T-helper 2 cell treated with Interferon-gamma antibody and Interleukin-4, amounts not matched to agents 100 ng/mL and 5 ng/mL, for 36 hours (primary cell): ENCODE results near the gene CETN1. TPM values are rescaled to one million over a fixed set of nuclear protein-coding genes. Genes with fewer than 3 reads are reported as not detected.

Experiments used
- intact Hi-C: fragments of 100-400 bp; cut with micrococcal nuclease; formaldehyde crosslinking; loops from one replicate; pipeline ENCODE4 v1.15.1; 2023
- total RNA-seq: library from RNA; stranded (reverse); gene quantifications from 2 replicates; pipeline ENCODE4 v1.2.3, GENCODE V29; 2022

CETN1 gene
- not detected in 2 replicates for total RNA-seq

- intact Hi-C loops: no loop called here
Observed at GRCh38 chr18:580154-580553, at the start of gene CETN1. TSS of gene CETN1 (plus strand) at chr18:580380. CDS start at chr18:580409, 29 bp downstream.

- intact Hi-C loops: no loop called here
Observed at GRCh38 chr18:532018-532417, 48.2 kb upstream of the CETN1 start.

GRCh38 chr18:532632-533031 lies 47.5 kb upstream of the CETN1 start:
- intact Hi-C loops: no loop called here

DNA sequence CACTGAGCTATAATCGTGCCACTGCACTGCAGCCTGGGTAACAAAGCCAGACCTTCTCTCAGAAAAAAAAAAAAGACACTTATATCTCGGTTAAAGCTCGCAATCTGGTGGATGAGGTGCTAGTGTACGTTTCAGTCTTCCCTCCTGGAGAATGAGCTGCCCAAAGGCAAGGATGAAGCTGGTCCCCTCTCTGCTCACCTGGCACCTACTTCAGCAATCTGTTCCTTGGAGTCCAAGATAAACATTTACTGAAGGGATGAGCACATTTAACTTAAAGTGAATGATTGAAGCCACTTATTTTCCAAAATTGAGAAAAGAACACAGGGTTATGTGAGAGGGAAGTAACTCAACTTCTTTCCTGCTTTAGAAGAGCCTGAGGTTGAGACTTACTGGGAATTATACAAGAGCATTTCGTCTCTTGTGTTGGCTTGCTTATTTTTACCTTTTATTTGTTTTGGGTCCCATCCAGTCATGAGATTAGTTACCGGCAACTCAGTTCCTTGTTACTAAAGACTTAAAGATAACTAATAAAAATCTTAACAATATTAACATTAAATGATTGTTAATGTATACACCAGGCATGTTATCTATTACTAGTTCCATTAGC lies 46.1 kb upstream of the CETN1 start:
- intact Hi-C loops: no loop called here

DNA sequence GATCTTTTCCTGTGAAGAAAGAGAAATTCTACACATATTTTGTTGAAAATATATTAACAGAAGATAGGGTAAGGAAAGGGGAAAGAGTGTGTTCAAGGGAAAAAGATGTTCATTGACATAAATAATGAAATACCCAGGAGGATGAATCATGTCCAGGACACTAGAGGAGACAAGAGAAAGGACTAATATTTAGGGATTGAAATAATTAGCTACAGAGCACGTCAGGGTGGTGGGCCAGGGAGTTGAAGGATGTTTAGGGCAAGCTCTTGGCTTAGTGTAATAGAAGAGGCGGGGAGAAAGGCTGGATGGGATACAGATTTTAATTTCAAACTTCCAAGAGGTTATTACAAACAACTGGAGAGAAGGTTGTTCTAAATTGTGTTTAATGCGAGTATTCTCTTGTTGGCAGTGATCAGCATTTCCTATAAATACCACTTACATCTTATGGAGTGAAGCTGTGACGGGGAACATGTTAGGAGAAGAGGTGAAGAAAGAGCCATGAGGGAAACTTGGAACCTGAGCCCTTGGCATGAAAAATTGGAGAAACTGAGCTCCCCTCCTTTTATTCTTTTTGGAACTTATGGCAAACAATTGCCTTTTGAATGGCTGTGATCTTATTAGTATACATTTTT lies 36.6 kb upstream of the CETN1 start:
- intact Hi-C loops: no loop called here

- intact Hi-C loops: no loop called here
Observed at GRCh38 chr18:549967-550366, 30.2 kb upstream of the CETN1 start.

GRCh38 chr18:551404-552061 lies 28.6 kb upstream of the CETN1 start:
- intact Hi-C loops: no loop called here

DNA sequence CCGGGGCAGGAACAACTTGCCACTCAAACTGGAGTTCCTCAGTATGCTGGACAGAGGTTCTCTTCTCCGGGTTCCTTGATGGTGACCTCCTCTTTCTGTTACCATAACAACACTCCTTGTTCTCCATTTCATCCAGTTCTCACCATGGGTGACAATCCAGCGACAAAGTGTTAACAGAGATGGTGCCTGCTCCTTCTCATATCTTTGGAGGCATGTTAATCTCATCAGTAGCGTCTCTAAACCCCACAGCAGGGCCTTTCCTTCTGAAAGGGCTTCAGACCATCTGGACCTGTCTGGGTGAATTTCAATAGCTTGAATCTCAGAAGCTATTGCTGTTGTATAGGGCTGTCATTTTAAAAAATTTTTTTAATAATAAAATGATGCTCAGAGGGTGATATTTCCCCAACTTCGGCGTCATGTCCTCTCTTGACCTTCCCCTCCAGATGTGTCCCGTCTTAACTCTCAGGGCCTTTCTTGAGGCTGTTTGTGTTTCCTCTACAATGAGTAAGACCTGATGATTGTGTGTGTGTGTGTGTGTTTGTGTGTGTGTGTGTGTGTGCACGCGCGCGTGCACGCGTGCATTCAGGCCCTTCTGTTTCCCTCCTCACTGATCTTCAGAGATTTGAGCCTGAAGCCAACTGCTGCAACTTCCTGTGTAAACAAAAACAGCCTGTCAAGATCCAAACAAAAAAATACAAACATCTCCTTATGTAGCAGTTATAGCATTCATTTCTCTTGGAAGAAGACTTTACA lies 24.3 kb upstream of the CETN1 start:
- intact Hi-C loops: no loop called here

DNA sequence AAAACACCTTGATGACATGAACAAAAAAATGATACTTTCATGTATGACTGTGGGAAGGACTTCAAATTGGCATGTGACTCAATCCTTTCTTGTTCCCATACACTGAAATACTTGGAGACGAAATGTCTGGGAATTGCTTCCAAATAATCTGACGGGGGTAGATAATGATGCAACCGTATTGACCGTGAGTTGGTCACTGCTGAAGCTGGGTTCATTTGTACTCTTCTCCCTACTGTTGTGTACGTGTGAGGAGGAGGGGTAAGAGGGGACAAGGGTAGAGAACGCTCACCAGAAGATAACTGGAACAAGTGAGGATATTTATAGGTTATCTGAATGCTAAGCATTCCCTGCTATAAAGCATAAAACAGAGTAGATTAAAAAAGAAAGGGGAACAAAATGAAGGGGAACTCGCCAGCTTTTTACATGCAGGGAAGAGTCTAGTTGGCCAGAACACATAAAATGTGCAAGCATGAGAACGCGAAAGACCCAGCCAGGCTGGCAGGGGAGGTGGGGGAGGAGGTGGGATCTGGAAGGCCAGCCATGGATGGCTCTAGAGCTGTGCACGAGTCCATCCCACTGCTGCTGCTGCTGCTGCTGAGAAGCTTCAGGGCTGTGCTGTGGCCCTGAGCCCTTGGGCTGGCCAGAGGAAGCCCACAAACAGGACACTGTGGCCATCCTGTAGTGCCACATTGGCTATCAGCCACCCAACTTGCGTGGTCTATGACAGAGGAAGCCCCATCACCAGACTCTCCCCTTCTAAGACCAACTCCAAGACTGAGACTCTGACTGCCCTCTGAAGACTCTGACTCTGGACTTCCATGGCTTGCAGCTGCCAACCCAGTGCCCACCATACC lies 15.2 kb upstream of the CETN1 start:
- intact Hi-C loops: no loop called here

GRCh38 chr18:565562-566061 lies 14.6 kb upstream of the CETN1 start:
- intact Hi-C loops: no loop called here

GRCh38 chr18:567122-567521 lies 13.1 kb upstream of the CETN1 start:
- intact Hi-C loops: no loop called here

DNA sequence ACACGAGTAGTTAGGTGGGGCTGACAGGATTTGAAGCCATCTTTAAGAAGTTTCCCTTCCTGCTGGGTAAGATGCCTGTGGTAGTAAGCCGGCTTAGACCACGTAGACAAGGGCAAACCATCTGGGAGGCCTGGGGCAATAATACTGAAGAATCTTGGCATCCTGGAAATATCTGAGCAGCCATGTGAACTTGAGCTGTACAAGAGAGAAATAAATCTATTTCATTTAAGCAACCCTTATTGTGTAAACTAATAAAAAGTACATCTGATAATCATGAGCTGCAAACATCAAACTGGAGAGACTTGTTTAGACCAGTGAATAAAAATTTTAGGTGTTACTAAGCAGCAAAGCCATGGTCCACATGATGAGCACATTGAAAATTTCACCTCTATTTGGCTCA lies 11.4 kb upstream of the CETN1 start:
- intact Hi-C loops: no loop called here

DNA sequence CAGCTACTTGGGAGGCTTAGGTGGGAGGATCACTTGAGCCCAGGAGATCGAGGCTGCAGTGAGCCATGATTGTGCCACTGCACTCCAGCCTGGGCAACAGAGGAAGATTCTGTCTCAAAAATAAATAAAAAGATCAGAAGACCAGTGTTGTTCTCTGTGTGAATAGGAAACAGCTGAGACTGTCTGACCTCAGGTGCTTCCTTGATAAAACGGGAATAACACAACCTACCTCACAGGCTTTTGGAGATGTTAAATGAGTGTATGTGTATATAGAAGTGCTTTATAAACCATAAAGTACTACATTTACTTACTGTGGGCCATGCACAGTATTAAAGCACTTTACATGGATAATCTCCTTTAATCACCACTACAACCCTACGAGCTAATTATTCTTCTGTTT lies 9.9 kb upstream of the CETN1 start:
- intact Hi-C loops: no loop called here

- intact Hi-C loops: no loop called here
Observed at GRCh38 chr18:570697-571096, 9.5 kb upstream of the CETN1 start.

DNA sequence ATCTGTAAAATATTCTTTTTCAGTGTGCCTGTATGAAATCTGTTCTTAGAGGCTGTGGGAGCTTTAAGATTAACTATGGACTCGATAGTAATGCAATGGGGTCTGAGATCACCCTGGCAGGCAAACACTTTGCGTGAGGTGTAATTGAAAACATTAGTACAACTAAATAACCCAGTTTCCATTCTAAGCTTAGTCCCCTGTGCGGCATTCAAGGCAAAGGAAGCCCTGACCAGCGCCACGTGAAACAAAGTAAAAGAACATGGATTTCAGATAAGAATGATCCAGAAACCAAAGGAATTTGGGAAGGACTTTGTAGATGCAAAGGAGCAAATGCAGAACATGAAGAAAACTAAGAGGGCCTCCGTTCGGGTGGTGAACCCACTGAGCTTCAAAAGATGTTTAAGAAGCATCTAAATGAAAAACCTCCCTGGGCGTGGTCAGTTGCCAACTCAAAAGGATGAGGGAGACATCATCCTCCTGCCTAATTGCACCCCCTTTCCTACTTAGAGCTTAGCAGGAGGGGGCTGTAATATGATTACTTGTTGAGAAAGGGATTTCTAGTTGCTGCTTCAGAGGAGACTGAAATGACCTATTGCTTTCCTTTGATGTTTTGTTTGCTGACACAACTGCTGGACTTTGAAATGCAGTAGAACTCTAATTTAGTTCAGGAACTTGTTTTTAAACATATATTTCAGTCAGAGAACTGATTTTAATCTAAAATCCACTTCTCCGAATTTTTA lies 7.9 kb upstream of the CETN1 start:
- intact Hi-C loops: no loop called here

DNA sequence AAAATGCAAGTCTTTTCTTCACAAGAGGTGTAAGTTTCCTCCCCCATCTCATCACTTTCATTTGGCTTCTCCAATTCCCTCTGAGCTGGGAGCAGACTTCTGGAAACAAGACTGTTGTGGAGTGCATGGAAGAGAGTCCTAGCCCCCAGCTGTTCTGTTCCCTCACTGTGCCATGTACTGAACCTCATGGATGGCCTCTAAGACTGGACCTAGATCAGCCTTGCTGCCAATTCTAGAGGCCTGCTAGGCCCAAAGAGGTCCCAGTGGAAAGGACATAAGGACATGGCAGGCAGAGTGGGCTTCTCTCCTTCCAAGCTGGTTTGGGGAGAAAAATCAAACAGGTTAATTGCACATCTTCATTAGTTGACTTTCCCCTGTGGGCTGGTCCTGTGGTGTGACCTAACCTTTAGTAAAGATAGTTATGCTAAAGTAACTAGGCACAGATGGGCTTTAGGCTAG lies 7.3 kb upstream of the CETN1 start:
- intact Hi-C loops: no loop called here

DNA sequence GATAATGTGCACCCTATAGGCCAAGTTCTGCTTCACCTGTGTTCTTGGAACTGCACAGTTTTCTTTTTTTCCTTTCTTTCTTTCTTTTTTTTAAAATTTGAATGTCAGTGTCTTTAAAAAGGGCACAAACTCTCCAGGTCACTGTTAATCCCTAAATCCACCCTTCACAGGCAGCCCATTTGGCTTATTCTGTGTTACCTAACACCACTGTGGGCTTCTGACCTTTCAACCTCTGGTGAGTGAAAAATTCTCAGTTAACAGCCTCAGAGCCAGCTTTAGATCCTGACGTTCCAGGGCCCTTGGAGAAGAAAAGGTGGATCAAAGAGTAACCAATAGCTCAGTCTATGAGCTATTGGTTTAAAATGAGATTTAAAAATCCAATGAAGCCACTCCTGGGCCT lies 6.8 kb upstream of the CETN1 start:
- intact Hi-C loops: no loop called here

DNA sequence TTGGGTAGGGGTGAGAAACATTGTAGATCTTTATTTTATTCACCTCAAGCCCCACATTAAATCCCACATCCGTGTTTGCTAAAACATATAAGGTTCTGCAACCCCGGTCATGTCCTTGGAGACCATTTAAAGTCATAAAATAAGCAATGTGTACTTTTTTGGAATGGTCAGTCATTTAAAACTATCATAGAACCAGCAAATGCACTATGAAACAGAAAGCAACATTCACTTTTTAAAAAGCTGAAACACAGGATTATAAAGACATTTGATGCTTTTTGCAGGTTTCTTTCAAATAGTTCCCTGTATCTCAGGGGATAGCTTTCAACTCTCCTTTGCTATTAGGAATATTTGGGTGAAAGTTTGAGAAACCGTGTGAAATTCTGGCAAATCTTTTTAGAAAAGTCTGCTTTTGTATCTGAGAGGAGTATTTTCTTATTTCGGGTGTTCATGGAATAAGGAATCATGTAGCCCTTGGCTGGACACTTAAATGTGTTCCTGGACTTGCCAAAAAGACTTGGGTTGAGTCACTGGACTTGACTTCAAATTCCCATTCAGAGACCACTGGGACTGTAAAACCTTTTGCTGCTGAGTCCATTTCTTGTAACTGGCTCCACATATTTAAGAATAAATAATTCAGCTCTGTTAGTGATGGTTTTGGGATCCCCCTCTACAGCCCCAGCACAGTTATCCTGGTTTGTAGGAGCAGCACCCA lies 5.9 kb upstream of the CETN1 start:
- intact Hi-C loops: no loop called here

- intact Hi-C loops: no loop called here
Observed at GRCh38 chr18:574865-575645, 5.1 kb upstream of the CETN1 start.
